HCT116 (cell line): Measurements from ENCODE around the gene DBN1. TPM values are rescaled to one million over a fixed set of nuclear protein-coding genes. Genes with fewer than 3 reads are reported as not detected.
A peak's percentile ranks its signal among the peaks of the same experiment; 100 is the strongest.

Experiments
- ATAC-seq: fragments of 200-7000 bp; cut with Tn5 transposase; 2 replicates; pipeline ENCODE4 v1.9.1; 2020; ENCODE audit warnings: mild to moderate bottlenecking, moderate library complexity
- BruUV-seq: library from RNA; stranded (reverse); fragments of 400-500 nt; replicated peaks from 2 replicates; lab custom pipeline; 2021; lab: Mats Ljungman, UMichigan
- CTCF ChIA-PET: fragments of 300-600 bp; sonication (Branson Sonifier 250); formaldehyde crosslinking; loops from one replicate; lab custom pipeline; 2021; ENCODE audit warnings: antibody characterized with exemption; lab: Charles Lee
- POLR2A ChIA-PET: fragments of 300-600, 350-600 bp; sonication (Branson Sonifier 250); formaldehyde crosslinking; loops from one replicate; lab custom pipeline; 2021; ENCODE audit warnings: antibody characterized with exemption; lab: Charles Lee
- RAD21 ChIA-PET, 2 experiments: fragments of 300-600 bp; sonication (Branson Sonifier 250); formaldehyde crosslinking; loops; one replicate each; lab custom pipeline; 2023; ENCODE audit warnings: low total read pairs in 2 of 2; ENCODE audit not compliant: uncharacterized antibody in 2 of 2, unreplicated experiment in 2 of 2, low non-redundant PET in 1 of 2; lab: Charles Lee
- DNase-seq: peaks from one replicate; pipeline ENCODE4 v3.0.0-alpha.2; 2010; ENCODE audit warnings: low read depth, low spot score
- H2AFZ ChIP-seq: fragments of 200-600 bp; shearing (Covaris generic), sonication (generic); 2 replicates; pipeline ENCODE4 v1.6.1; 2017; ENCODE audit warnings: low read depth, mixed run types, mixed read lengths, antibody characterized with exemption, low read length; ENCODE audit not compliant: poor library complexity, severe bottlenecking
- H3K27ac ChIP-seq: 2 replicates; pipeline ENCODE4 v1.5.1; 2012; ENCODE audit warnings: low read depth, low read length
- H3K27me3 ChIP-seq: fragments of 200-600 bp; sonication (generic); 2 replicates; pipeline ENCODE4 v1.6.1; 2016; ENCODE audit warnings: mixed run types, low read length, mixed read lengths; ENCODE audit not compliant: insufficient read depth
- H3K36me3 ChIP-seq, 2 experiments: fragments of 200-500 bp in 1 of 2; fragments of 200-600 bp in 1 of 2; sonication (Bioruptor generic) in 1 of 2; sonication (generic) in 1 of 2; 2 replicates each; pipeline versions ENCODE4 v1.5.1 to v1.6.1; 2014 to 2016; ENCODE audit warnings: low read length in 2 of 2, inconsistent platforms in 1 of 2, mixed read lengths in 1 of 2, mixed run types in 1 of 2; ENCODE audit not compliant: insufficient read depth in 2 of 2, control insufficient read depth in 1 of 2
- H3K4me1 ChIP-seq, 2 experiments: fragments of 200-600 bp in 1 of 2; sonication (generic) in 1 of 2; 2 replicates each; pipeline versions ENCODE4 v1.5.1 to v1.6.1; 2012 to 2017; ENCODE audit warnings: low read length in 2 of 2, inconsistent platforms in 1 of 2, mild to moderate bottlenecking in 1 of 2, mixed read lengths in 1 of 2, mixed run types in 1 of 2, moderate library complexity in 1 of 2; ENCODE audit not compliant: insufficient read depth in 2 of 2, control insufficient read depth in 1 of 2
- H3K4me2 ChIP-seq: fragments of 200-600 bp; sonication (generic); 2 replicates; pipeline ENCODE4 v1.6.1; 2017; ENCODE audit warnings: mixed run types, low read length, mixed read lengths
- H3K4me3 ChIP-seq, 2 experiments: fragments of 200-600 bp in 1 of 2; sonication (generic) in 1 of 2; replicated peaks in 1 of 2; 2 replicates each; pipeline ENCODE4 v1.5.1; 2011 to 2016; ENCODE audit warnings: low read length in 2 of 2, control low read depth in 1 of 2, low read depth in 1 of 2, mild to moderate bottlenecking in 1 of 2, mixed read lengths in 1 of 2, mixed run types in 1 of 2
- H3K79me2 ChIP-seq: fragments of 200-600 bp; sonication (generic); 2 replicates; pipeline ENCODE4 v1.6.1; 2017; ENCODE audit warnings: mild to moderate bottlenecking, mixed run types, low read length, moderate library complexity, mixed read lengths; ENCODE audit not compliant: insufficient read depth
- H3K9ac ChIP-seq: fragments of 200-600 bp; sonication (generic); 2 replicates; pipeline ENCODE4 v1.6.1; 2016; ENCODE audit warnings: low read length, mixed read lengths
- H3K9me2 ChIP-seq: fragments of 200-600 bp; sonication (generic), shearing (Covaris generic); 2 replicates; pipeline ENCODE4 v1.6.1; 2017; ENCODE audit warnings: mixed run types, mild to moderate bottlenecking, moderate library complexity; ENCODE audit not compliant: insufficient read depth
- H3K9me3 ChIP-seq, 2 experiments: fragments of 200-500 bp in 1 of 2; fragments of 200-600 bp in 1 of 2; sonication (Bioruptor generic) in 1 of 2; sonication (generic) in 1 of 2; 2 replicates each; pipeline ENCODE4 v1.6.1; 2014 to 2017; ENCODE audit warnings: low read length in 2 of 2, mixed read lengths in 2 of 2, inconsistent platforms in 1 of 2, low read depth in 1 of 2, mild to moderate bottlenecking in 1 of 2, mixed run types in 1 of 2, moderate library complexity in 1 of 2; ENCODE audit not compliant: control insufficient read depth in 1 of 2, insufficient read depth in 1 of 2
- H4K20me1 ChIP-seq: fragments of 200-600 bp; sonication (generic), shearing (Covaris generic); 2 replicates; pipeline ENCODE4 v1.6.1; 2017; ENCODE audit warnings: mixed run types, mild to moderate bottlenecking, moderate library complexity; ENCODE audit not compliant: insufficient read depth
- CBX3 ChIP-seq: IDR thresholded peaks from 2 replicates; pipeline ENCODE4 v1.6.1; 2012; ENCODE audit warnings: low read depth
- EGR1 ChIP-seq: IDR thresholded peaks from 2 replicates; pipeline ENCODE4 v1.6.1; 2012; ENCODE audit warnings: low read depth
- ELF1 ChIP-seq: IDR thresholded peaks from 2 replicates; pipeline ENCODE4 v1.6.1; 2012; ENCODE audit warnings: low read depth, borderline replicate concordance
- EZH2phosphoT487 ChIP-seq: fragments of 200-600 bp; IDR thresholded peaks from 2 replicates; pipeline ENCODE4 v1.6.1; 2018; ENCODE audit warnings: antibody characterized with exemption, borderline replicate concordance
- FOSL1 ChIP-seq: IDR thresholded peaks from 2 replicates; pipeline ENCODE4 v1.6.1; 2012; ENCODE audit warnings: low read depth
- POLR2A ChIP-seq: IDR thresholded peaks from 2 replicates; pipeline ENCODE4 v1.7.0; 2011; ENCODE audit warnings: borderline replicate concordance; ENCODE audit not compliant: insufficient read depth, insufficient read length; ENCODE audit errors: extremely low read depth
- POLR2AphosphoS5 ChIP-seq: IDR thresholded peaks from 2 replicates; pipeline ENCODE4 v1.6.1; 2011; ENCODE audit warnings: mild to moderate bottlenecking, low read depth, low read length, moderate library complexity
- RAD21 ChIP-seq: IDR thresholded peaks from 2 replicates; pipeline ENCODE4 v1.6.1; 2012; ENCODE audit warnings: low read depth, mild to moderate bottlenecking
- REST ChIP-seq: IDR thresholded peaks from 2 replicates; pipeline ENCODE4 v1.6.1; 2012; ENCODE audit warnings: low read depth
- SIN3A ChIP-seq: IDR thresholded peaks from 2 replicates; pipeline ENCODE4 v1.6.1; 2012; ENCODE audit warnings: low read depth
- ZFX ChIP-seq: fragments of 450-650 bp; IDR thresholded peaks from 2 replicates; pipeline ENCODE4 v1.6.1; 2017
- ZNF274 ChIP-seq: fragments of 200-500 bp; sonication (Bioruptor generic); IDR thresholded peaks from 2 replicates; pipeline ENCODE4 v1.6.1; 2014; ENCODE audit warnings: mild to moderate bottlenecking, low read depth, low read length, inconsistent platforms
- intact Hi-C: fragments of 100-400 bp; cut with micrococcal nuclease; formaldehyde crosslinking; loops from 2 replicates; pipeline ENCODE4 v1.10.0; 2022
- total RNA-seq: library from RNA; stranded (reverse); gene quantifications from one replicate; pipeline ENCODE4 v1.2.1, GENCODE V29; 2021; ENCODE audit not compliant: unreplicated experiment

The DBN1 gene
- total RNA-seq, 1 experiment from 2014 or later = 144 TPM

- Histone ChIP-seq H3K27ac (no peak overlapping the region), H3K27me3 (no peaks in the 10 kb centered on the region), H3K9me3 (no peaks in the 10 kb centered on the region), H3K9me2 (no peaks in the 10 kb centered on the region), H3K4me3 (no peak overlapping the region), H2AFZ (no peak overlapping the region), H4K20me1 (no peaks in the 10 kb centered on the region), H3K36me3 (peaks cover 27 to 35% of the 10 kb centered on the region in 2 experiments; a peak in 3 of 4 replicates), H3K9ac (no peak overlapping the region), H3K4me1 (peaks cover 4 to 30% of the 10 kb centered on the region in 2 experiments; a peak in 3 of 4 replicates), H3K4me2 (no peak overlapping the region), H3K79me2 (peaks cover 36% of the 10 kb centered on the region)
- RAD21 ChIA-PET = no interaction called here
- no peak for DNase-seq
- BruUV-seq = TSS peak; percentile 5
- TF ChIP-seq FOSL1 (no peak), EZH2phosphoT487 (no peak), POLR2A (no peak), EGR1 (no peak), SIN3A (no peak), RAD21 (no peak), ZFX (no peak), POLR2AphosphoS5 (no peak), REST (no peak), ELF1 (no peak), CBX3 (no peak), ZNF274 (no peak)
- POLR2A ChIA-PET = interaction anchor here (1.2 kb wide), 1 partner anchor 30 kb away, joined by 3 read pairs; the partner anchor contains the start of gene PDLIM7
- intact Hi-C loops = no loop called here
- no peak for ATAC-seq
- CTCF ChIA-PET = no interaction called here
Measured at GRCh38 chr5:177467436-177467835, 6.0 kb downstream of the DBN1 start.
